ENCODE results near the gene FMN2. TPM values are rescaled to one million over a fixed set of nuclear protein-coding genes. Genes with fewer than 3 reads are reported as not detected.

FMN2 gene
- total and polyA plus RNA-seq, 8 donors, result 0.20 to 2.1 (median 1.2) TPM

DNA sequence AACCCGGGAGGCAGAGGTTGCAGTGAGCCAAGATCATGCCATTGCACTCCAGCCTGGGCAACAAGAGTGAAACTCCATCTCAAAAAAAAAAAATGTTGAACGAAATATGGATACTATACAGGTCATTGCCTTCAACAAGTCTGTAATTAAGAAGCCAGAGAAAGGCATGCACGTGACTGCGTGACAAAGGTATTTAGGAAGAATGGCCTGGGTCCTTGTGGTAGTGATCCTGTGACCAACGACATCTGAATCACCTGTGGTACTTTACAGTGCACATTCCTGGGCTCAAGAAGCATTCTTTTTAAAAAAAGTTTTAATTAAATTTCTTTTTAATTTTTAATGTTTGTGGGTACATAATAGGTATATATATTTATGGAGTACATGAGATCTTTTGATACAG lies 405.3 kb downstream of the FMN2 start:
- Histone ChIP-seq H3K4me1 (no peaks in the 10 kb centered on the region), H3K9me3 (no peaks in the 10 kb centered on the region), H3K4me3 (no peak overlapping the region), H3K27ac (no peak overlapping the region), H3K27me3 (peaks cover 0 to 11% of the 10 kb centered on the region in 2 donors), H3K36me3 (no peaks in the 10 kb centered on the region)
- intact Hi-C loops (cut with DNase I), result no loop called here
- DNase-seq (no peak), ATAC-seq (no peak)
- no peak for TF ChIP-seq CTCF (IDR thresholded peaks at IDR 0.05)

DNA sequence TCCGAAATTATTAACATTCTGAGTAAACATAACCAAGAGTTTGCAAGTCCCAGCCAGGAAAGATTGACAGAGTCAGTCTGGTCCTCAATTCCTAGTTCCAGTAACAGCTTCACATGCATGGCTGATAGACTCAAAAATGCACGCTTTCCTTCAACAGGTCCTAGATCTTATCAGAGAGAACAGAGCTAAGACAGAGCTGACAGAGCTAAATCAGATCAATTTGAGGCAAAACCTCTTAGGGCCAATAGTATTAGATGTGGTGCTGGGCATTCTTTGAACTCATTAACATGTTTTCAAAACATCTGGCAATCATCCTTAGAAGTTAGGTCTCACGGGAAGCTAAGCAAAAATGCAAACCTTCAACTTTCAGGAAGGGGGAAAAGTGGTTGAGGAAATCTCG lies 406.2 kb downstream of the FMN2 start:
- TF ChIP-seq CTCF (IDR thresholded peaks at IDR 0.05), result no peak
- Histone ChIP-seq H3K36me3 (no peaks in the 10 kb centered on the region), H3K27ac (no peak overlapping the region), H3K4me3 (no peak overlapping the region), H3K4me1 (no peaks in the 10 kb centered on the region), H3K9me3 (no peaks in the 10 kb centered on the region), H3K27me3 (peaks cover 0 to 6% of the 10 kb centered on the region in 2 donors)
- DNase-seq (peak in 1 of 4 donors; percentile 13), ATAC-seq (no peak)
- intact Hi-C loops (cut with DNase I), result no loop called here

GRCh38 chr1:240498335-240498734 lies 406.7 kb downstream of the FMN2 start:
- H3K9me3 ChIP-seq, result no peaks in the 10 kb centered on the region
- H3K36me3 ChIP-seq, result no peaks in the 10 kb centered on the region
- intact Hi-C loops (cut with DNase I), result no loop called here
- ATAC-seq (no peak), DNase-seq (no peak)
- TF ChIP-seq CTCF (IDR thresholded peaks at IDR 0.05), result no peak
- H3K27me3 ChIP-seq, result peaks cover 0 to 2% of the 10 kb centered on the region in 2 donors
- H3K4me1 ChIP-seq, result no peaks in the 10 kb centered on the region
- H3K4me3 ChIP-seq, result no peak overlapping the region
- no peak overlapping the region for H3K27ac ChIP-seq

GRCh38 chr1:240499012-240499411 lies 407.3 kb downstream of the FMN2 start:
- no peak overlapping the region for H3K27ac ChIP-seq
- intact Hi-C loops (cut with DNase I), result no loop called here
- no peaks in the 10 kb centered on the region for H3K4me1 ChIP-seq
- TF ChIP-seq CTCF (IDR thresholded peaks at IDR 0.05), result no peak
- H3K36me3 ChIP-seq, result no peaks in the 10 kb centered on the region
- peak; percentile 33 for ATAC-seq
- no peak overlapping the region for H3K4me3 ChIP-seq
- H3K9me3 ChIP-seq, result no peaks in the 10 kb centered on the region
- DNase-seq, result no peak
- no peaks in the 10 kb centered on the region for H3K27me3 ChIP-seq

DNA sequence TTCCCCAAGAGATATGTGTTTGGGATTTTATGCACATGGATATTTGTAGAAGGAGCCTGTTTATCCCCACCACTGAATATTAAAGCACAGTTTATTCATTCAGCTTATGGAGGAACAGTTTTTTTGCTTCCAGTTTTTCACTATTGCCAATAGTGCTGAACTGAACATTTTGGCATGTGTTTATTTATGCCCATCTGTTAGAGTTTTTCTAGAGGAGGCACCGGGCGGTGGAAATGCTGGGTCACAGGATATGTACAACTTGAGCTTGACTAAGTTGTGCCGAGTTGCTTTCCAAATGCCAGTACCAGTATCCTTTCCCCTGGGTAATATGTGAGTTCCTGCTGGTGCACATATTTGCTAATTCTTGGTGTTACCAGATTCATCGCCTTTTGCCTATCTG lies 409.0 kb downstream of the FMN2 start:
- no peak for DNase-seq
- intact Hi-C loops (cut with DNase I), result no loop called here

More for the DNA sequence above, 409.0 kb downstream of the FMN2 start:
- Histone ChIP-seq H3K27ac (no peak overlapping the region), H3K27me3 (no peaks in the 10 kb centered on the region), H3K36me3 (no peaks in the 10 kb centered on the region), H3K4me1 (no peaks in the 10 kb centered on the region), H3K9me3 (no peaks in the 10 kb centered on the region), H3K4me3 (no peak overlapping the region)
- ATAC-seq, result no peak
- no peak for TF ChIP-seq CTCF (IDR thresholded peaks at IDR 0.05)

All from left lung (tissue), 10 donors.